GM18951 (cell line): Measurements from ENCODE around the gene CNTNAP5.

Experiments
- POLR2A ChIP-seq: IDR thresholded peaks from 4 replicates; pipeline ENCODE4 v1.6.1; 2011; ENCODE audit warnings: mild to moderate bottlenecking; ENCODE audit not compliant: insufficient read length, insufficient read depth; ENCODE audit errors: extremely low read depth
- in situ Hi-C: fragments of 300-500 bp; cut with MboI; formaldehyde crosslinking; loops from one replicate; pipeline ENCODE4 v1.12.0; 2022; ENCODE audit warnings: low sequenced_read_pairs, mixed read lengths, inconsistent platforms; ENCODE audit not compliant: unreplicated experiment

Gene CNTNAP5

GRCh38 chr2:124953921-124954320, 928.8 kb downstream of the CNTNAP5 start:
- in situ Hi-C loops = no loop called here
- no peak for TF ChIP-seq POLR2A

DNA sequence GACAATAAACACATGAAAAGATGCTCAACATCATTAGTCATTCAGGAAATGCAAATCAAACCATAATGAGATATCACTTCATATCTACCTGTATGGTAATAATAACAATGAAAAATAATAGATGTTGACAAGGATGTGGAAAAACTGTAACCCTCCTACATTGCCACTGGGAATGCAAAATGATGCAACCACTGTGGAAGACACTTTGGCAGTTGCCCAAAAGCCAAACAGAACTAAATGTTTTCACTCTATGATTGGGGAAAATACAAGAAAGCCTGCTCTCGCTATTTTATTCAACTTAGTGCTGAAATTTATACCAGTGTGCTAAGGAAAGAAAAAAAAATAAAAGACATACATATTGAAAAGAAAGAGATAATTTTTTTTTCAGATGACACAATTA, 934.5 kb downstream of the CNTNAP5 start:
- TF ChIP-seq POLR2A = no peak
- in situ Hi-C loops = no loop called here

- in situ Hi-C loops = no loop called here
- no peak for TF ChIP-seq POLR2A
Measured at GRCh38 chr2:124961132-124961531, 936.0 kb downstream of the CNTNAP5 start.
